ENCODE results near the gene COP1.
A peak's percentile ranks its signal among the peaks of the same experiment; 100 is the strongest.
"Not testable (repeated sequence)": the region's sequence is repeated elsewhere in the genome, so short reads cannot be mapped to it uniquely, and the experiment has no call there.

COP1 gene

GRCh38 chr1:176206961-176207902 lies at the start of gene COP1:
Gene COP1, minus strand, starts transcription at chr1:176207286. Its CDS starts 308 bp downstream, at chr1:176206978.
- DNase-seq, result peak; percentile 98 to 99 (median 98)

GRCh38 chr1:176252191-176252590 lies 45.1 kb upstream of the COP1 start:
- DNase-seq, result no peak

GRCh38 chr1:176244851-176245250 lies 37.8 kb upstream of the COP1 start:
- no peak for DNase-seq

GRCh38 chr1:176243746-176244145 lies 36.7 kb upstream of the COP1 start:
- DNase-seq, result no peak

GRCh38 chr1:176241385-176242015 lies 34.4 kb upstream of the COP1 start:
- peak; percentile 68 to 87 (median 78) for DNase-seq

GRCh38 chr1:176233657-176234056 lies 26.6 kb upstream of the COP1 start:
- not testable (repeated sequence) for DNase-seq

GRCh38 chr1:176227579-176227978 lies 20.5 kb upstream of the COP1 start:
- DNase-seq, result no peak

- DNase-seq, result no peak
Measured at GRCh38 chr1:176225911-176226310, 18.8 kb upstream of the COP1 start.

GRCh38 chr1:176225479-176225875 lies 18.4 kb upstream of the COP1 start:
- DNase-seq, result no peak

GRCh38 chr1:176222196-176222595 lies 15.1 kb upstream of the COP1 start:
- no peak for DNase-seq

- DNase-seq, result no peak
Measured at GRCh38 chr1:176220100-176220689, 13.1 kb upstream of the COP1 start.

- DNase-seq, result no peak
Measured at GRCh38 chr1:176217461-176218099, 10.5 kb upstream of the COP1 start.

- no peak for DNase-seq
Measured at GRCh38 chr1:176216031-176216430, 8.9 kb upstream of the COP1 start.

GRCh38 chr1:176211396-176212165 lies 4.5 kb upstream of the COP1 start:
- peak; percentile 30 to 75 (median 69) for DNase-seq

GRCh38 chr1:176208034-176208433 lies 948 bp upstream of the COP1 start:
- no peak for DNase-seq

- DNase-seq, result peak; percentile 59 to 81 (median 67)
Measured at GRCh38 chr1:176206006-176206960, 803 bp downstream of the COP1 start.

GRCh38 chr1:176205332-176205914 lies 1.7 kb downstream of the COP1 start:
- peak; percentile 53 to 79 (median 74) for DNase-seq

- not testable (repeated sequence) for DNase-seq
Measured at GRCh38 chr1:176204655-176205054, 2.4 kb downstream of the COP1 start.

GRCh38 chr1:176203735-176204134 lies 3.4 kb downstream of the COP1 start:
- no peak for DNase-seq

- DNase-seq, result no peak
Measured at GRCh38 chr1:176201568-176201967, 5.5 kb downstream of the COP1 start.

- DNase-seq, result no peak
Measured at GRCh38 chr1:176199707-176200106, 7.4 kb downstream of the COP1 start.
